A549 treated with RU486 at 1 μM for 4 hours (cell line): ENCODE results near the gene TRMT1. TPM values are rescaled to one million over a fixed set of nuclear protein-coding genes. Genes with fewer than 3 reads are reported as not detected.

Experiments
- total RNA-seq: library from RNA; stranded (reverse); fragments of 200-300 nt; extraction: Qiagen RNA extraction; gene quantifications from 5 replicates; pipeline ENCODE4 v1.2.3, GENCODE V29; 2022; ENCODE audit warnings: low read depth

Gene TRMT1
- total RNA-seq = 34.4 to 39.6 TPM (median 38.0 TPM) in 5 replicates

DNA sequence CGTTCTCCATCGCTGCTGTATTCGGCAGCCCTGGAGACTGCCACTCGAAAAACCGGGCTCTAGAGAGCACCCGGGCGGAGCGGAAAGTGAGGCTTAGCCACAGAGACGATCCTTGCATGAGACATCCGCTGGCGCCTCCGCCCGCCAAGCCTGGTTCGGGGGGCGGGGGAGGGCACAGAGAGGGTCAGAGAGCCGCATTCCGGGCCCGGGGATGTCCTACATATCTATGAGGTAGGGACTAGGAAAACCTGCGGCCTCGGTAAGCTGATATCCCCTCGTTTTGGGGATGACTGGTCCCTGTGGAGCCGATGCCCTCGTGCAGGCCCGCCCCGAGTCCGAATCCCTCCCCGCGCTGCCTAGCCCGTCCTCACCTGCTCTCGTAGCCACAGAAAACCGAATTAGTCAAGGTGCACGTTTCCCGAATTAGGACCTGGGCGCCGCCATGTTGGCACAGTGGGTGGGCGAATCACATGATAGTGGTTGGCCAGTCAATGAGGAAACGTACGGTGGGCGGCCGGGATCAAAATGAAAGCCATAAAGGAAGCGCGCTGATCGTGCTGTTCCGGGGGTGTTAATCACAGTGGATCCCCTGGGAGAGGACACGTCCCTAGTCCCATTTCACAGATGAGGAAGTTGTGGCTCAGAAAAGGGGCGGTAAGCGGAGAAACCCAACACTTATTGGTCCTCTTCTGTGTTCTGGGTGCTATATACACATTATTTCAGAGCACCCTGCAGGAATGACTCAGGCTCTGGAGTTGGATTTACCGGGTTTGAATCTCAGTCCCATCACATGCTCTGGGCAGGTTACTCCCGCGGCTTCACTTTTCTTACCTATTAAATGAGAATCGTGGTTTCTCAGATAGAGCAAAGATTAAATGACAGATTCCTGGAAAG lies at the start of gene TRMT1:
Gene TRMT1, minus strand, starts transcription at position 459 of the 894 bp plus-strand sequence. Its CDS starts 341 bp downstream, at position 118.

DNA sequence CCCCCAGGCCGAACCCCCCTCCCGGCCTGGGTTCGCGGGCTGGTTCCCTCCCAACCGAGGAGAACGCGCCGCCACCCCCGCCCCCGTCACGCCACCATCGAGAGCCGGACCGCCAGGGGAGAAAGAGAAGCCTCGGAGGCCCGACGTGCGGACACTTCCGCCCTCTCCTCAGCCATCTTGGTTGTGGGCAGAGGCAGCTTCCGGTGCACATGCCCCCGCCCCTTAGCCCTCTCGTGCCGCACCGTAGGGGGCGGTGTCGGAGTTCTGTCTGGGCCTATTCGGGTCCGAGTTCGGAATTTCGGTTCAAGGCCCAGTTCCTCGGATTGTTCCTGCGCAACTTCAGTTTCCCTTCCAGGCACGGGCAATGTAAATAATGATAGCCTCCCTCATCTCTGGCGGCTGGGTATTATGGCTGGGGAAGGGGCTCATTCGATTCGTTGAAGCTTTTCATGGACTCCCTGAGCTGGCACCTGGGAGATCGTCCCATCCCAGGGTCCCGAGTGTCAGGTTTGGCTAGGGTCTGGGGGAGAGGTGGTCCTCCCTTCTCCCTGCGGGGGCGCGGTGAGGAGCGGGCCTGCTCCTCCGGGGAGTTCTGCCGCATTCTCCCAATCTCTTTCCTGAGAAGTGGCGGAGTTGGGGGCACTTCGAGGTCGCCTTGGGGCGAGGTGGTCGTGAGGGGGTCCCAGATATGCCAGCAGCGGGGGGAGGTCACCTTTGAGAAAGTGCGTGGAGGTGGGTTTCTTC lies 33.8 kb upstream of the TRMT1 start, which contains the start of the genes IER2 and STX10:
Gene IER2, plus strand, starts transcription at position 225 of the 744 bp plus-strand sequence. CDS start 2,776 bp downstream, outside the sequence.
Gene STX10, minus strand, starts transcription at position 189 of the 744 bp plus-strand sequence. CDS start 202 bp downstream, outside the sequence.

DNA sequence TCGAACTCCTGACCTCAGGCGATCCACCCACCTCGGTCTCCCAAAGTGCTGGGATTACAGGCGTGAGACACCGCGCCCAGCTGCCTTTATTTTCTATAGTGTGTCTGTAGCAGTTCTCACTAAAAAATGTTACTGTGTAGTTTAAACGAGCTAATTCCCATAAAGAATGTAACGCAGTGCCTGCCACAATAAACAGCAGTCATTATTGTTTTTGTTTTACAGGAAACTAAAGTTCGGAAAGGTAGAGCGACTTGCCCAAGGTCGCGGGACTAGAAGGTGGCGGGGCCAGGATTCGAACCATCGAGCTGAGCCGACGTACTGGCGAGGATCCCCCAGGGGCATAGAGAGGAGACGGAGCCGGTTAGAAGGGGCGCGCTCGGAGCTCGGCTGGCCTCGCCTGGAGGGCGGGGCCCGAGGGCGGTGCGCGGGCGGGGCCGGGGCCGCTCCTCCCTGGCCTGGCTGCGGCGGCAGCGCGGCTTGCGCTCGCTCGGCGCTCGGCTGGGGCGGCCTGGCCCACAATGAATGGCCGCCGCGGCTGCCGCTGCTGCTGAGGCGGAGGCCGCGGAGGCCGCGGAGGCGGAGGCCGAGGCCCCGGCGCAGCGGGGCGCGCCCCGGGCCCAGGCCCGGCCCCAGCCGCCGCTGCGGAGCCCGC lies 1.4 kb upstream of the TRMT1 start, which contains the start of gene NACC1:
Gene NACC1, plus strand, starts transcription at position 493 of the 652 bp plus-strand sequence. CDS start 16,944 bp downstream, outside the sequence.

DNA sequence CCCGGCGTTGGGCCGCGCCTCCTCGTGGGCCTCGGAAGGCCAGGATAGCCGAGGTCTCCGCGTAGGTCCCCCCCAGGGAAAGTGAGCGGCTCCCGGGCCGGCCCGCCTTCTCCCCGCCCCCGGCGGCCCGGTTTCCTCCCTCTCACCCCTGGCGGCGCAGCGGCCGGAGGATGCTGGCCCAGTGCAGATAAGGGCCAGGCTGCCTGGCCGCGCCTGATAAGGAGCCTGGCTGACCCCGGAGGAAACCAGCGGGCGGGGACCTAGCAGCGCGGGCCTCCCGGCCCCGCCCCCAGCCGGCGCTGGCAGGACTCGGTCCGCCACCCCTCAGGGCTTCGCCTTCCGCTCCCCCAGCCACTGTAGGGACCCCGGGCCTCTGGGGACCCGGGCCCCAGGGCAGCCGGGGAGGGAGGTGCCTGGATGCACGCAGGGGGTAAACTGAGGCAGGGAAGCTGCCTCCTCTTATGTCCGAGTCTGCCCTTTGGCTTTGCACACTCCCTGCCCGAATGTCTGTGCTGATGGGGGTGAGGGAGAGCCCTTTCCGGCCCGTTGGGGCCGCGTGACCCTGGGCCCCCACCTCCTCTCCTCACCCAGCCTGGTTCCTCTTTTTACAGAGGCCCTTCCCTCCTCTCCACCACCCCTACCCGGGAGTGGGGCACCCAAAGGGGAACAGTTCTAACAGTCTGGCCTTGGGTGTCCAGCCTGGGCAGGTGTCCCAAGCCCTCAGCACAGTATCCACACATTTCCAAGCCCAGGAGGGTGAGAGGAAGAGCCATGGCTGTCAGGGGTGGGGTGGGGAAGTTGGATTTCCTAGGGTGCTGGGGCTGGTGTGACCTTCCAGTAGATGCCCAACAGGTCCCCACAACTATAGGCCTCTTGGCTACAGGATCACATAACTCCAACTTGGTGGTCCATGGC lies 13.6 kb downstream of the TRMT1 start, which contains the start of gene LYL1:
Gene LYL1, minus strand, starts transcription at position 193 of the 915 bp plus-strand sequence. CDS start 1,687 bp downstream, outside the sequence.

Other genes starting within 250 kb of the TRMT1 start
- 25.6 to 33.3 TPM (median 31.1 TPM) in 5 replicates for gene DNASE2, start 235.3 kb downstream of the TRMT1 start, total RNA-seq
- gene KLF1, start 229.5 kb downstream of the TRMT1 start, total RNA-seq = not detected in 5 replicates
- gene GCDH, start 225.6 kb downstream of the TRMT1 start, total RNA-seq = 9.1 to 10.2 TPM (median 9.5 TPM) in 5 replicates
- gene SYCE2, start 197.4 kb downstream of the TRMT1 start, total RNA-seq = 0.33 to 0.79 TPM (median 0.42 TPM) in 5 replicates
- gene FARSA, start 183.0 kb downstream of the TRMT1 start, total RNA-seq = 65.9 to 84.1 TPM (median 74.6 TPM) in 5 replicates
- 505 to 682 TPM (median 539 TPM) in 5 replicates for gene CALR, start 178.1 kb downstream of the TRMT1 start, total RNA-seq
- gene RAD23A, start 170.9 kb downstream of the TRMT1 start, total RNA-seq = 68.9 to 85.3 TPM (median 84.8 TPM) in 5 replicates
- gene GADD45GIP1, start 159.5 kb downstream of the TRMT1 start, total RNA-seq = 33.1 to 59.6 TPM (median 54.1 TPM) in 5 replicates
- gene DAND5, start 147.2 kb downstream of the TRMT1 start, total RNA-seq = not detected in 5 replicates
- gene NFIX, start 121.3 kb downstream of the TRMT1 start, total RNA-seq = 3.3 to 5.4 TPM (median 3.8 TPM) in 5 replicates
- gene LYL1, start 13.9 kb downstream of the TRMT1 start, total RNA-seq = 0.50 to 1.0 TPM (median 0.71 TPM) in 5 replicates
- gene NACC1, start 1.5 kb upstream of the TRMT1 start, total RNA-seq = 26.1 to 47.1 TPM (median 39.3 TPM) in 5 replicates
- 40.9 to 63.2 TPM (median 59.4 TPM) in 5 replicates for gene STX10, start 33.6 kb upstream of the TRMT1 start, total RNA-seq
- gene IER2, start 33.7 kb upstream of the TRMT1 start, total RNA-seq = 54.6 to 90.5 TPM (median 81.4 TPM) in 5 replicates